Activated naive CD8-positive, alpha-beta T cell treated with anti-CD3 and anti-CD28 coated beads, Interleukin-2, amount 10 ng/mL, durations not matched to agents 7 days and 5 days (primary cell): ENCODE data around the gene KRTAP19-8. TPM values are rescaled to one million over a fixed set of nuclear protein-coding genes. Genes with fewer than 3 reads are reported as not detected.

ENCODE experiments used
- ATAC-seq: fragments of 150-1000 bp; cut with Tn5 transposase; one replicate; pipeline ENCODE4 v1.10.0; 2021; ENCODE audit warnings: low read depth, moderate library complexity
- POLR2A ChIA-PET: fragments of 350-600 bp; sonication (Branson Sonifier 250); formaldehyde crosslinking; loops from one replicate; lab custom pipeline; 2021; ENCODE audit warnings: antibody characterized with exemption; lab: Charles Lee
- DNase-seq: peaks from one replicate; pipeline ENCODE4 v3.0.0; 2021
- H3K27ac Mint-ChIP-seq: one replicate; pipeline ENCODE4 v1.8.0; 2022; ENCODE audit warnings: mild to moderate bottlenecking, mixed read lengths
- H3K27me3 Mint-ChIP-seq: one replicate; pipeline ENCODE4 v1.8.0; 2022; ENCODE audit warnings: mild to moderate bottlenecking, moderate library complexity, mixed read lengths
- H3K36me3 Mint-ChIP-seq: one replicate; pipeline ENCODE4 v1.8.0; 2021; ENCODE audit warnings: mild to moderate bottlenecking, mixed read lengths
- H3K4me1 Mint-ChIP-seq: one replicate; pipeline ENCODE4 v1.8.0; 2021; ENCODE audit warnings: mixed read lengths
- H3K4me3 Mint-ChIP-seq: one replicate; pipeline ENCODE4 v1.8.0; 2022; ENCODE audit warnings: mild to moderate bottlenecking, moderate library complexity, mixed read lengths
- H3K9me3 Mint-ChIP-seq: one replicate; pipeline ENCODE4 v1.8.0; 2021; ENCODE audit warnings: mixed read lengths
- total RNA-seq, 2 experiments: library from RNA; stranded (reverse); gene quantifications; one replicate each; pipeline ENCODE4 v1.2.3, GENCODE V29; 2021

The KRTAP19-8 gene
- total RNA-seq, 2 experiments from 2014 or later = not detected

DNA sequence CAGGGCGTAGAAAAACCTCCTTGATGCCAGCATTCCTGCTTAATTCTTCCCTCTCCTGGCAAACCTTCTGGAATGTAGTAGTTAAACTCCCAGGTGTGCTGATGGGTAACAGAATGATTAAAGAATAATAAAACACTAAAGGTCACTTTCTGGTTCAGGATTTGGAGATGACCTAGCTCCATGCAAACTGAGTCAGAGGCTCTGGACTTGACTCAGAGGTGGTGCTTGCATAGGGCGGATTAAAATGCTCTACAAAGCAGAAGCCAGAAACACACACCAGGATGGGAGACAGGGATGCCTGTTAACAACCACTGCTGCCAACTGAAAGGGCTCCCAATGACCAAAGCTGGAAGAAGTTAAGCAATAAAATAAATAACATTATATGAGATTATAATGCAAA lies 41.5 kb downstream of the KRTAP19-8 start:
- Mint-ChIP-seq H3K36me3 (no peaks in the 10 kb centered on the region), H3K4me1 (no peaks in the 10 kb centered on the region), H3K27ac (no peak overlapping the region), H3K4me3 (no peak overlapping the region), H3K9me3 (no peaks in the 10 kb centered on the region), H3K27me3 (peaks cover 15% of the 10 kb centered on the region)
- POLR2A ChIA-PET = no interaction called here
- DNase-seq (no peak), ATAC-seq (no peak)

DNA sequence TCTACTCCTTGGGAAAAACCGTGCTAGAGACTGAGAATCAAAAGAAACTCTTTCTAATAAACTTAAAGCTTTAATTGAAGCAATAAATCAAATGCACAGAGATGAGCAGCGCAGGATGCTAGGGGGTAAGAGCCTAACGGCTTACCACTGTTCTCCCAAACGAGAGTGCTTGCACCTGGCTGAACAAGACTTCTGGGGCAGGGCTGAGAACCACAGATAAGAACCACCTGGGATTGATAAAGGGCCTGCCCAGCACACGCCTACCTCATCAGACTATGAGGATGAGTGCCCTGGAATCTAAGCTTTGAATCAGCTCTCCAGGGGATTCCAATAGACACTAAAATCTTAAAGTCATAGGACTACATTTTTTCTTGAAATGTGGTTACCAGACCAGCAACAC lies 43.3 kb downstream of the KRTAP19-8 start:
- H3K4me3 Mint-ChIP-seq = no peak overlapping the region
- ATAC-seq = no peak
- no peaks in the 10 kb centered on the region for H3K36me3 Mint-ChIP-seq
- H3K9me3 Mint-ChIP-seq = no peaks in the 10 kb centered on the region
- POLR2A ChIA-PET = no interaction called here
- no peak overlapping the region for H3K27ac Mint-ChIP-seq
- DNase-seq = no peak
- peaks cover 19% of the 10 kb centered on the region for H3K27me3 Mint-ChIP-seq
- H3K4me1 Mint-ChIP-seq = no peaks in the 10 kb centered on the region

DNA sequence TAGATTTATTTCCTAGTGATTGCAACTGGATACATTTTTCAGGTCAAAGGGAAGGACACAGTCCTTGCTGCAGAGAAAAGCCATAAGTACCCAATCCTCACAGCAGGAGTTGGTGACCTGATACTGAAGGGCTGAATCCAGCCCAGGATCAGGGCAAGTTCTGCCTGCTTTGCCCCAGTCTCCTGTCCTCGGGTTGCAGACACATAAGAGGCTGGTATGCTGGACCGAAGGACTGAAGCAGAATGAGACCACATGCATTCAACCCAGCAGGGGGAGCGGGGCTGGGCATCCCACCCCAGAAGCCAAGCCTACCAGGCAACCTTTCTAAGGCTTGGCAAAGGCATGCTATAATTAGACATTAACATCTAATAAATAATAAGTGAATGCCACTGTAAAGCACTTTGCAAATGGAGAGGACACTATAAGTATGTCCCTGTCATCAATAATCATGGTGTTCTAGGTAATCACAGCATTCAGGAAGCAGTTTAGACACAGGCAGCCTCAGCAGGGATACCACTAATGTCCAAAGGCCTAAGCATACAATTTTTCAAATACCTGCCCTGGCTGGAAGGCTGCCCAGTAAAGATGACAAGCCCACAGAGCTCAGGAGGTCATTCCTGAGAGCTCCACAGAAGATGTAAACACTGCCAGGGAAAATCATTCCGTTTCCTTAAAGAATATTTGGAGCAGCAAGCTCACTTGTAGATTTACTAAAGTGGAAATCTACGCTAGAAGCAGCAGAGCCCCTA lies 47.6 kb downstream of the KRTAP19-8 start:
- Mint-ChIP-seq H3K36me3 (no peaks in the 10 kb centered on the region), H3K9me3 (no peaks in the 10 kb centered on the region), H3K27me3 (peaks cover 18% of the 10 kb centered on the region), H3K4me3 (no peak overlapping the region), H3K27ac (no peak overlapping the region), H3K4me1 (no peaks in the 10 kb centered on the region)
- POLR2A ChIA-PET = no interaction called here
- no peak for DNase-seq
- no peak for ATAC-seq

DNA sequence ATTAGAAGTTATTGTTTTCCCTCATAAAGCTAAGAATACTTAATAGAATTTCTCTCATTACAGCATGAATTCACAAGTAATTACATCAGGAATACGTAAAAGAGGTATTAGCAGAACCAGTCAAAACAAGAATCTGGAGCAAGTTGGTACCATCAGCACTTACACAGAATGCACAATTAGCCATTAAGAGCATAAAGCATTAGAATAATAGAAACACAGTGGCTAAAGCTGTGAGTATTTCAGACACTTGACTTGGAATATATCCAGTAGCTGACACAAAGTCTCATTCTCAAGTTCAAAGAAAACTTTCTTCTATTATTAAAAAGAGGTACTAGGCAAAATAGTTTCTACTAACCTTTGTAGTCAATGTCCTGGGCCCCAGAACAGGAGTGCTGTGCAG lies 49.6 kb downstream of the KRTAP19-8 start:
- H3K9me3 Mint-ChIP-seq = no peaks in the 10 kb centered on the region
- no peak for DNase-seq
- POLR2A ChIA-PET = no interaction called here
- no peaks in the 10 kb centered on the region for H3K4me1 Mint-ChIP-seq
- peaks cover 17% of the 10 kb centered on the region for H3K27me3 Mint-ChIP-seq
- H3K27ac Mint-ChIP-seq = no peak overlapping the region
- ATAC-seq = no peak
- H3K36me3 Mint-ChIP-seq = no peaks in the 10 kb centered on the region
- no peak overlapping the region for H3K4me3 Mint-ChIP-seq

Other genes with a start within 250 kb of the KRTAP19-8 start
- not detected for gene KRTAP8-1, start 225.2 kb downstream of the KRTAP19-8 start, total RNA-seq
- not detected for gene KRTAP7-1, start 208.7 kb downstream of the KRTAP19-8 start, total RNA-seq
- not detected for gene KRTAP11-1, start 156.9 kb downstream of the KRTAP19-8 start, total RNA-seq